Cardiac muscle cell (in vitro differentiated cells and primary cell): ENCODE results near the gene NCBP1. TPM values are rescaled to one million over a fixed set of nuclear protein-coding genes. Genes with fewer than 3 reads are reported as not detected.

Experiments used
- DNase-seq, 2 donors: peaks; one replicate each; pipeline versions ENCODE4 v3.0.0 to v3.0.0-alpha.2; 2010 to 2017; ENCODE audit warnings: low read depth in 1 of 2, low spot score in 1 of 2
- H3K27ac ChIP-seq: fragments of 200-600 bp; sonication (generic); 2 replicates; pipeline ENCODE4 v1.5.1; 2016
- H3K27me3 ChIP-seq: fragments of 200-600 bp; sonication (generic); 2 replicates; pipeline ENCODE4 v1.6.0; 2016; ENCODE audit warnings: control low read depth
- H3K36me3 ChIP-seq: fragments of 200-600 bp; sonication (generic); 2 replicates; pipeline ENCODE4 v1.5.1; 2016; ENCODE audit warnings: control low read depth
- H3K4me1 ChIP-seq: fragments of 200-600 bp; sonication (generic); 2 replicates; pipeline ENCODE4 v1.8.1; 2017; ENCODE audit warnings: low read depth, mild to moderate bottlenecking, mixed run types
- H3K4me3 ChIP-seq: fragments of 200-600 bp; sonication (generic); 2 replicates; pipeline ENCODE4 v1.5.1; 2016; ENCODE audit warnings: mild to moderate bottlenecking
- H3K9me3 ChIP-seq: fragments of 200-600 bp; sonication (generic); 2 replicates; pipeline ENCODE4 v1.5.1; 2017; ENCODE audit warnings: low read depth, mild to moderate bottlenecking, control low read depth
- polyA plus RNA-seq: library from polyadenylated mRNA; unstranded; fragments of >200 nt; fragmentation: Nextera tagmentation; extraction: Ambion mirVana; gene quantifications from 2 replicates; pipeline ENCODE4 v1.2.1, GENCODE V29; 2016
- total RNA-seq: library from RNA; depleted of rRNA; stranded (reverse); fragments of >200 nt; gene quantifications from 2 replicates; pipeline ENCODE4 v1.2.3, GENCODE V29; 2016
- TF ChIP-seq, protein P1 (sequence below): IDR thresholded peaks from 2 replicates; pipeline ENCODE4 v1.5.1; 2012; ENCODE audit warnings: low read depth, mild to moderate bottlenecking, low read length

Gene NCBP1
- total and polyA plus RNA-seq, 2 experiments from 2014 or later: 22.1 to 39.2 TPM

DNA sequence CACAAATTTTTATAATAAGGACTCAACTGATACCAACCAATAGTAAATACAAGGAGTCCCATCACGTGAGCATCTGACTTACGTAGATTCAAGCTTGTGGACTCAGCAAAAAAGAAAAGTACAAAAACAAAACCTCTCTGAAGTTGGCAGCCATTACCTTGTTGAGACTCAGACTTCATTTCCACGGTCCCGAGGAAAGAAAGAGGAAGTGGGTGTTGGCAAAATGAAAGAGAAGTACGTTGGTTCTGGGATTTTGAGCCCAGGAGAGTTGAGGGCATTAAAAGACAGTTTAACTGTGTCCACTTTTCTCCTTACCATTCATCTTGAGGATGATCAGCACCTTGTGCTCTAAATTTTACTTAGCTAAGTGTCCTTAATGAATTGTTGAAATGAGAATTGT lies 26.7 kb downstream of the NCBP1 start:
- Histone ChIP-seq H3K4me1 (no peaks in the 10 kb centered on the region), H3K9me3 (no peaks in the 10 kb centered on the region), H3K4me3 (no peak overlapping the region), H3K27ac (no peak overlapping the region), H3K27me3 (no peaks in the 10 kb centered on the region), H3K36me3 (peaks cover 88% of the 10 kb centered on the region)
- TF ChIP-seq, protein P1, sequence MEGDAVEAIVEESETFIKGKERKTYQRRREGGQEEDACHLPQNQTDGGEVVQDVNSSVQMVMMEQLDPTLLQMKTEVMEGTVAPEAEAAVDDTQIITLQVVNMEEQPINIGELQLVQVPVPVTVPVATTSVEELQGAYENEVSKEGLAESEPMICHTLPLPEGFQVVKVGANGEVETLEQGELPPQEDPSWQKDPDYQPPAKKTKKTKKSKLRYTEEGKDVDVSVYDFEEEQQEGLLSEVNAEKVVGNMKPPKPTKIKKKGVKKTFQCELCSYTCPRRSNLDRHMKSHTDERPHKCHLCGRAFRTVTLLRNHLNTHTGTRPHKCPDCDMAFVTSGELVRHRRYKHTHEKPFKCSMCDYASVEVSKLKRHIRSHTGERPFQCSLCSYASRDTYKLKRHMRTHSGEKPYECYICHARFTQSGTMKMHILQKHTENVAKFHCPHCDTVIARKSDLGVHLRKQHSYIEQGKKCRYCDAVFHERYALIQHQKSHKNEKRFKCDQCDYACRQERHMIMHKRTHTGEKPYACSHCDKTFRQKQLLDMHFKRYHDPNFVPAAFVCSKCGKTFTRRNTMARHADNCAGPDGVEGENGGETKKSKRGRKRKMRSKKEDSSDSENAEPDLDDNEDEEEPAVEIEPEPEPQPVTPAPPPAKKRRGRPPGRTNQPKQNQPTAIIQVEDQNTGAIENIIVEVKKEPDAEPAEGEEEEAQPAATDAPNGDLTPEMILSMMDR: no peak
- no peak for DNase-seq

DNA sequence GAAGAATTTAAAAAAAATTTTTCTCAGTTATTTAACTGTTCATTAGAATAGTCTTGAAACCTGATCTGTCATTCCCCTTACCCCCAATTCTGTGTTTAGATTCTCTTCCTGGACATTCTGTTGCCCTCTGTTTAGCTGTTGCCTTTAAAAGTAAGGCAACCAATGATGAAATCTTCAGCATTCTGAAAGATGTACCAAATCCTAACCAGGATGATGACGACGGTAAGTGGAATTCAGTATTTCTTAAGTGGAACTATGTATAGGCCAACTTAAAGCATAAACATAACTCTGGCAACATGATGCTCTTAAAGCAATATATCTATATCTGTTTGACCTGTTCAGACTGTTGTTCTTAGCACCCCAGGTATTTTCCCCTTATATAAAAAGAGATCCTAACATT lies 27.2 kb downstream of the NCBP1 start:
- H3K27me3 ChIP-seq: no peaks in the 10 kb centered on the region
- no peaks in the 10 kb centered on the region for H3K4me1 ChIP-seq

DNA sequence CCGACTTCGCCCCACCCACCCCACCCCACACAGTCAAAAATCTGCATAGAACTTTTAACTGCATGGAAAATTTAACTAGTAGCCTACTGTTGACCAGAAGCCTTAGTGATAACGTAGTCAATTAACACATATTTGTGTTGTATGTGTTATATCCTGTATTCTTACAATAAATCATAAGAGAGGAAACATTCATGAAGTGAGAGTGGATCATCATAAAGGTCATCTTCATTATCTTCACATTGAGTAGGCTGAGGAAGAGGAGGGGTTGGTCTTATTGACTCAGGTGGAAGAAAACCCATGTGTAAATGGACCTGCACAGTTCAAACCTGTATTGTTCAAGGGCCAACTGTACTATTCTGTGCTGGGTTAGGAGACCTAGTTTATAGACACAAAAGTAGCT lies 32.1 kb downstream of the NCBP1 start:
- no peak for DNase-seq
- Histone ChIP-seq H3K36me3 (peaks cover 97% of the 10 kb centered on the region), H3K4me3 (no peak overlapping the region), H3K9me3 (no peaks in the 10 kb centered on the region), H3K4me1 (no peaks in the 10 kb centered on the region), H3K27ac (no peak overlapping the region), H3K27me3 (no peaks in the 10 kb centered on the region)
- TF ChIP-seq, protein P1: no peak

More for the DNA sequence above, 27.2 kb downstream of the NCBP1 start:
- Histone ChIP-seq H3K4me3 (no peak overlapping the region), H3K36me3 (peaks cover 88% of the 10 kb centered on the region), H3K27ac (no peak overlapping the region), H3K9me3 (no peaks in the 10 kb centered on the region)
- peak in 1 of 2 donors; percentile 7 for DNase-seq
- TF ChIP-seq, protein P1: no peak

DNA sequence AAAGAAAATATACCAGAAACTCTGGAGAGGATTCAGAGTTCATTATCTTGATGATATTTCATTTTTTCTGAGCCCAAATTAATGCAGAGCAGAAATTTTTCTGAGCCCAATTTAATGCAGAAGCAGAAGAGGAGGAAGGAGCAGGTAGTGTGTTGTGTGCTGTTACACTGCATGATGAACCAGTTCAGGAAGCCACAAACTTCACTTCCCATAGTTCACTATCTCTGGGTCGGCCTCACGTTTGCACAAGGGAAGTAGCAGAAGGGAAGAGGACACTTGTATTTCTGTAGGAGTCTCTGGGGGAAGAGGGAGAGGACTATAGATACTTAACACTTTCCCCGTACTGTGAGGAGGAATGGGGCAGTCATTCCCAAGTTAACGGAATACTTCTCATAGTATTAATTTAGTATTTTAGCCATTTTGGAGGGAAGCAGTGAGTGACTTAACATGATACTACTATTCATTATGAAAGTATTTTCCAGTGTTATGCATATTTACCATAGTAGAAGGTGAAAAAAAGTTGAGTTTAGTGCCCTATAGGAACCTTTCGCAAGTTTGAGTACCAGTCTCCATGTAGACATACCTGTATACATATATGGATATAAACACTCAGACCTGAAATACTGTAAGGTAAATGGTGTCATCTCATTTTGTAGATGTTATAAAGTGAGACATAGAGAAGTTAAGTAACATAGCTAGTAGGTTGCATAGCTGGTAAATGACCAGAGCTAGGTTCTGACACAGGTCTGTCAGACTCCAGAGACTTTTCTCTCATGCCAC lies 33.5 kb downstream of the NCBP1 start:
- Histone ChIP-seq H3K9me3 (no peaks in the 10 kb centered on the region), H3K4me1 (no peaks in the 10 kb centered on the region), H3K36me3 (peaks cover 99% of the 10 kb centered on the region), H3K27me3 (no peaks in the 10 kb centered on the region), H3K4me3 (no peak overlapping the region), H3K27ac (no peak overlapping the region)
- TF ChIP-seq, protein P1: no peak
- DNase-seq: no peak

DNA sequence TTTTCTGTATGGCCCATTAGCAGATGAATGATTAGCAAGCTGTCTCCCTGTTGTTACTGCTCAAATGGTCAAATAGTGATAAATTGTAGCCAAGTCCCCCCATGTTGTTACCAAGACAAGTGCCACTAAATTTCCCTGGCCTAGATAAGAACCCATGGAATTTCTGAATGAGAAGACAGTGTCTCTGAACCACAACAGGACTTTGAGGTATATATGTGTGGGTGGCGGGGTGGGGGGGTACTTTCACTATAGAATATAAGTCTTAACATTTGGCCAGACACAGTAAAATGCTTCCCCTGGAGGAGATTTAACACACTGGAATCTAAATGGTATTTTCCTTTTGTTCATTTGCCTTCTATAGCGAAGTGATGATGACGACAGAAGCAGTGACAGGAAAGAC lies 34.9 kb downstream of the NCBP1 start:
- H3K27ac ChIP-seq: no peak overlapping the region
- no peaks in the 10 kb centered on the region for H3K4me1 ChIP-seq
- peaks cover 99% of the 10 kb centered on the region for H3K36me3 ChIP-seq
- TF ChIP-seq, protein P1: no peak
- DNase-seq: no peak
- H3K4me3 ChIP-seq: no peak overlapping the region
- H3K27me3 ChIP-seq: no peaks in the 10 kb centered on the region
- H3K9me3 ChIP-seq: no peaks in the 10 kb centered on the region
